IMR-90 (cell line): Measurements from ENCODE around the gene NADSYN1. TPM values are rescaled to one million over a fixed set of nuclear protein-coding genes. Genes with fewer than 3 reads are reported as not detected.

ENCODE experiments used
- ATAC-seq: fragments of 200-7000 bp; cut with Tn5 transposase; 2 replicates; pipeline ENCODE4 v1.9.1; 2020; ENCODE audit warnings: low read depth, mild to moderate bottlenecking, moderate library complexity
- BruUV-seq: library from RNA; stranded (reverse); fragments of 400-500 nt; replicated peaks from 2 replicates; lab custom pipeline; 2021; lab: Mats Ljungman, UMichigan
- CTCF ChIA-PET: fragments of 300-600 bp; formaldehyde crosslinking; extraction: SDS; loops from one replicate; lab custom pipeline; 2021; ENCODE audit warnings: antibody characterized with exemption; lab: Yijun Ruan, JAX
- POLR2A ChIA-PET: fragments of 300-600 bp; sonication (Branson Sonifier 250); formaldehyde crosslinking; loops from one replicate; lab custom pipeline; 2022; ENCODE audit warnings: antibody characterized with exemption; ENCODE audit not compliant: unreplicated experiment; lab: Charles Lee
- DNase-seq: peaks from one replicate; pipeline ENCODE4 v3.0.0; 2013
- H2AFZ ChIP-seq: replicated peaks from 2 replicates; pipeline ENCODE3; 2013; ENCODE audit warnings: low read length, mild to moderate bottlenecking; ENCODE audit not compliant: poor library complexity
- H2AK5ac ChIP-seq: 2 replicates; pipeline ENCODE4 v1.6.1; 2013; ENCODE audit warnings: low read depth, low read length, inconsistent platforms
- H2AK9ac ChIP-seq: replicated peaks from 2 replicates; pipeline ENCODE3; 2013; ENCODE audit warnings: mild to moderate bottlenecking, low read depth, low read length, moderate library complexity; ENCODE audit not compliant: poor library complexity
- H2BK120ac ChIP-seq: 2 replicates; pipeline ENCODE4 v1.6.1; 2013; ENCODE audit warnings: low read depth, low read length, inconsistent platforms
- H2BK15ac ChIP-seq: 3 replicates; pipeline ENCODE4 v1.6.1; 2013; ENCODE audit warnings: low read depth, low read length, inconsistent platforms
- H2BK20ac ChIP-seq: 2 replicates; pipeline ENCODE4 v1.6.1; 2013; ENCODE audit warnings: low read depth, mild to moderate bottlenecking, inconsistent platforms, low read length, moderate library complexity
- H2BK5ac ChIP-seq: 2 replicates; pipeline ENCODE4 v1.6.1; 2013; ENCODE audit warnings: mild to moderate bottlenecking, low read depth, low read length, inconsistent platforms; ENCODE audit not compliant: poor library complexity, severe bottlenecking
- H3K14ac ChIP-seq: replicated peaks from 2 replicates; pipeline ENCODE4 v1.6.1; 2013; ENCODE audit warnings: low read depth, low read length, inconsistent platforms
- H3K18ac ChIP-seq: 2 replicates; pipeline ENCODE4 v1.6.1; 2013; ENCODE audit warnings: low read depth, low read length, control low read depth
- H3K23ac ChIP-seq: 2 replicates; pipeline ENCODE4 v1.6.1; 2013; ENCODE audit warnings: low read depth, low read length, inconsistent platforms
- H3K27ac ChIP-seq: 2 replicates; pipeline ENCODE4 v1.5.1; 2013; ENCODE audit warnings: mild to moderate bottlenecking, control low read depth, low read length; ENCODE audit not compliant: insufficient read depth
- H3K27me3 ChIP-seq: 2 replicates; pipeline ENCODE4 v1.6.1; 2013; ENCODE audit warnings: low read length; ENCODE audit not compliant: control insufficient read depth, insufficient read depth
- H3K36me3 ChIP-seq: 2 replicates; pipeline ENCODE4 v1.6.1; 2013; ENCODE audit warnings: low read length, mixed read lengths; ENCODE audit not compliant: control insufficient read depth, insufficient read depth
- H3K4ac ChIP-seq: 2 replicates; pipeline ENCODE4 v1.6.1; 2013; ENCODE audit warnings: low read depth, low read length, inconsistent platforms
- H3K4me1 ChIP-seq: 2 replicates; pipeline ENCODE4 v1.6.1; 2013; ENCODE audit warnings: low read length, mixed read lengths; ENCODE audit not compliant: control insufficient read depth, insufficient read depth
- H3K4me2 ChIP-seq: 2 replicates; pipeline ENCODE4 v1.6.1; 2013; ENCODE audit warnings: low read depth, mild to moderate bottlenecking, control low read depth, low read length, moderate library complexity
- H3K4me3 ChIP-seq: 2 replicates; pipeline ENCODE4 v1.5.1; 2013; ENCODE audit warnings: low read depth, mild to moderate bottlenecking, control low read depth, low read length, moderate library complexity; ENCODE audit not compliant: insufficient read depth
- H3K56ac ChIP-seq: 2 replicates; pipeline ENCODE4 v1.6.1; 2013; ENCODE audit warnings: low read length, inconsistent platforms; ENCODE audit not compliant: insufficient read depth; ENCODE audit errors: extremely low read depth
- H3K79me1 ChIP-seq, 2 experiments: 2 replicates each; pipeline ENCODE4 v1.6.1; 2013; ENCODE audit warnings: low read length in 2 of 2, inconsistent platforms in 1 of 2, low read depth in 1 of 2
- H3K9ac ChIP-seq: 2 replicates; pipeline ENCODE4 v1.6.1; 2013; ENCODE audit warnings: low read depth, low read length, control low read depth
- H3K9me1 ChIP-seq: 2 replicates; pipeline ENCODE4 v1.6.1; 2013; ENCODE audit warnings: low read length, inconsistent platforms; ENCODE audit not compliant: insufficient read depth
- H3K9me3 ChIP-seq: 2 replicates; pipeline ENCODE4 v1.6.1; 2013; ENCODE audit warnings: low read length; ENCODE audit not compliant: control insufficient read depth, insufficient read depth
- H4K20me1 ChIP-seq: 2 replicates; pipeline ENCODE4 v1.6.1; 2013; ENCODE audit warnings: low read length, inconsistent platforms; ENCODE audit not compliant: insufficient read depth
- H4K5ac ChIP-seq: 2 replicates; pipeline ENCODE4 v1.6.1; 2013; ENCODE audit warnings: mild to moderate bottlenecking, low read depth, low read length, control low read depth
- H4K8ac ChIP-seq, 2 experiments: 2 replicates each; pipeline ENCODE4 v1.6.1; 2013; ENCODE audit warnings: low read depth in 2 of 2, low read length in 2 of 2, control low read depth in 1 of 2, inconsistent platforms in 1 of 2
- H4K91ac ChIP-seq: 2 replicates; pipeline ENCODE4 v1.6.1; 2013; ENCODE audit warnings: low read depth, low read length, inconsistent platforms; ENCODE audit not compliant: insufficient read depth
- BHLHE40 ChIP-seq: fragments of 150-350 bp; IDR thresholded peaks from 2 replicates; pipeline ENCODE4 v1.6.1; 2016; ENCODE audit warnings: mild to moderate bottlenecking, low read depth, low read length
- CHD1 ChIP-seq: IDR thresholded peaks from 2 replicates; pipeline ENCODE4 v1.6.1; 2012; ENCODE audit warnings: low read depth, low read length, improper control_type of control experiment
- ELK1 ChIP-seq: fragments of 150-350 bp; IDR thresholded peaks from 2 replicates; pipeline ENCODE4 v1.6.1; 2016; ENCODE audit warnings: low read depth, mild to moderate bottlenecking, low read length, moderate library complexity, borderline replicate concordance
- FOS ChIP-seq: fragments of 150-350 bp; IDR thresholded peaks from 2 replicates; pipeline ENCODE4 v1.6.1; 2016; ENCODE audit warnings: low read depth, low read length
- MAFK ChIP-seq: IDR thresholded peaks from 2 replicates; pipeline ENCODE4 v1.6.1; 2012; ENCODE audit warnings: low read depth, low read length, improper control_type of control experiment
- MAZ ChIP-seq: IDR thresholded peaks from 2 replicates; pipeline ENCODE4 v1.6.1; 2012; ENCODE audit warnings: low read depth, mild to moderate bottlenecking, low read length, improper control_type of control experiment, moderate library complexity, borderline replicate concordance
- MXI1 ChIP-seq: IDR thresholded peaks from 2 replicates; pipeline ENCODE4 v1.6.1; 2012; ENCODE audit warnings: low read depth, mild to moderate bottlenecking, low read length, moderate library complexity, borderline replicate concordance
- NFE2L2 ChIP-seq: fragments of 150-350 bp; IDR thresholded peaks from 2 replicates; pipeline ENCODE4 v1.6.1; 2016; ENCODE audit warnings: low read depth, mild to moderate bottlenecking, low read length
- POLR2A ChIP-seq: IDR thresholded peaks from 2 replicates; pipeline ENCODE4 v1.6.1; 2012; ENCODE audit warnings: mild to moderate bottlenecking, low read depth, low read length
- RAD21 ChIP-seq: IDR thresholded peaks from 2 replicates; pipeline ENCODE4 v1.6.1; 2012; ENCODE audit warnings: low read length, improper control_type of control experiment
- RCOR1 ChIP-seq: IDR thresholded peaks from 2 replicates; pipeline ENCODE4 v1.6.1; 2012; ENCODE audit warnings: mild to moderate bottlenecking, low read length, improper control_type of control experiment; ENCODE audit not compliant: insufficient replicate concordance
- RFX5 ChIP-seq: IDR thresholded peaks from 2 replicates; pipeline ENCODE4 v1.8.0; 2012; ENCODE audit warnings: low read depth, mild to moderate bottlenecking, low read length, moderate library complexity
- SMC3 ChIP-seq: fragments of 150-350 bp; IDR thresholded peaks from 2 replicates; pipeline ENCODE4 v1.6.1; 2016; ENCODE audit warnings: low read depth, mild to moderate bottlenecking, antibody characterized with exemption, low read length, moderate library complexity
- WGBS, 2 experiments: methylation state at CpG; one replicate each; pipeline versions ENCODE4 v1.1.5 to v1.1.7; 2013; ENCODE audit warnings: missing lambda C conversion rate in 2 of 2; ENCODE audit not compliant: insufficient read length in 1 of 2; ENCODE audit errors: extremely low coverage in 2 of 2; 5-methylcytosine and 5-hydroxymethylcytosine counted together
- dilution Hi-C: fragments of 300-500 bp; cut with HindIII; formaldehyde crosslinking; loops from one replicate; pipeline ENCODE4 v1.14.3; 2018; ENCODE audit warnings: low sequenced_read_pairs; ENCODE audit not compliant: unreplicated experiment
- in situ Hi-C: fragments of 300-500 bp; cut with MboI; formaldehyde crosslinking; loops from 3 replicates; pipeline ENCODE4 v1.14.3; 2019; ENCODE audit warnings: low sequenced_read_pairs, inconsistent platforms, mixed read lengths
- intact Hi-C: fragments of 100-400 bp; cut with micrococcal nuclease; formaldehyde crosslinking; loops from 2 replicates; pipeline ENCODE4 v1.10.0; 2022
- polyA plus RNA-seq, 3 experiments: library from polyadenylated mRNA; depleted of rRNA; stranded (reverse); fragments of >200 nt; gene quantifications; 2 replicates each; pipeline ENCODE4 v1.2.3, GENCODE V29; 2012; ENCODE audit warnings: low replicate concordance in 1 of 3
- total RNA-seq: library from RNA; depleted of rRNA; stranded (reverse); fragments of >200 nt; gene quantifications from 2 replicates; pipeline ENCODE4 v1.2.3, GENCODE V29; 2012
- TF ChIP-seq, protein P1 (sequence below): conservative IDR thresholded peaks from 2 replicates; pipeline ENCODE4 v1.5.1; 2012; ENCODE audit warnings: mild to moderate bottlenecking, low read depth, low read length, improper control_type of control experiment

Gene NADSYN1
- total and polyA plus RNA-seq, 2 of the 4 experiments (the other 2 are of a cell fraction): 69.5 to 70.4 TPM

GRCh38 chr11:71442880-71443279 is 10.1 kb upstream of the NADSYN1 start:
- ATAC-seq (no peak), DNase-seq (no peak)
- Histone ChIP-seq H2AK5ac (no peak overlapping the region), H3K18ac (no peak overlapping the region), H3K4ac (no peak overlapping the region), H4K8ac (no peak overlapping the region), H3K36me3 (peaks cover 27% of the 10 kb centered on the region), H2AK9ac (no peak overlapping the region), H3K27ac (no peak overlapping the region), H3K4me1 (peaks cover 4% of the 10 kb centered on the region; the same call in 1 of the 2 replicates), H3K79me1 (no peaks in the 10 kb centered on the region), H2AFZ (no peak overlapping the region), H4K5ac (no peak overlapping the region), H2BK5ac (no peak overlapping the region), H3K9me3 (no peaks in the 10 kb centered on the region), H3K4me3 (no peak overlapping the region), H3K27me3 (no peaks in the 10 kb centered on the region), H3K9ac (no peak overlapping the region), H3K4me2 (no peak overlapping the region), H3K23ac (no peak overlapping the region), H2BK15ac (no peak overlapping the region), H4K20me1 (no peaks in the 10 kb centered on the region; the same call in 1 of the 2 replicates), H2BK120ac (no peak overlapping the region), H2BK20ac (no peak overlapping the region), H3K9me1 (0 out of 2 replicates have a peak, but pooled peaks cover 4% of the 10 kb centered on the region), H3K14ac (no peak overlapping the region), H3K56ac (no peak overlapping the region), H4K91ac (no peak overlapping the region)
- BruUV-seq: no TSS peak
- ChIA-PET CTCF (no interaction called here), POLR2A (no interaction called here)
- in situ Hi-C loops (no loop called here), intact Hi-C loops (no loop called here), dilution Hi-C loops (no loop called here)
- TF ChIP-seq POLR2A: no peak
- TF ChIP-seq RCOR1: no peak
- TF ChIP-seq CHD1: no peak
- TF ChIP-seq MAFK: no peak
- TF ChIP-seq NFE2L2: no peak
- TF ChIP-seq MXI1: no peak
- no peak for TF ChIP-seq SMC3
- no peak for TF ChIP-seq MAZ
- no peak for TF ChIP-seq RAD21
- TF ChIP-seq ELK1: no peak
- no peak for TF ChIP-seq BHLHE40
- TF ChIP-seq RFX5: no peak
- TF ChIP-seq FOS: no peak
- TF ChIP-seq, protein P1, sequence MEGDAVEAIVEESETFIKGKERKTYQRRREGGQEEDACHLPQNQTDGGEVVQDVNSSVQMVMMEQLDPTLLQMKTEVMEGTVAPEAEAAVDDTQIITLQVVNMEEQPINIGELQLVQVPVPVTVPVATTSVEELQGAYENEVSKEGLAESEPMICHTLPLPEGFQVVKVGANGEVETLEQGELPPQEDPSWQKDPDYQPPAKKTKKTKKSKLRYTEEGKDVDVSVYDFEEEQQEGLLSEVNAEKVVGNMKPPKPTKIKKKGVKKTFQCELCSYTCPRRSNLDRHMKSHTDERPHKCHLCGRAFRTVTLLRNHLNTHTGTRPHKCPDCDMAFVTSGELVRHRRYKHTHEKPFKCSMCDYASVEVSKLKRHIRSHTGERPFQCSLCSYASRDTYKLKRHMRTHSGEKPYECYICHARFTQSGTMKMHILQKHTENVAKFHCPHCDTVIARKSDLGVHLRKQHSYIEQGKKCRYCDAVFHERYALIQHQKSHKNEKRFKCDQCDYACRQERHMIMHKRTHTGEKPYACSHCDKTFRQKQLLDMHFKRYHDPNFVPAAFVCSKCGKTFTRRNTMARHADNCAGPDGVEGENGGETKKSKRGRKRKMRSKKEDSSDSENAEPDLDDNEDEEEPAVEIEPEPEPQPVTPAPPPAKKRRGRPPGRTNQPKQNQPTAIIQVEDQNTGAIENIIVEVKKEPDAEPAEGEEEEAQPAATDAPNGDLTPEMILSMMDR: no peak
- 90% methylated on average over 3 of the region's 5 CpGs; no CpG with 5 or more reads in 1 of the 2 experiments for WGBS, 2 experiments
